Thyroid gland (tissue), 4 donors: Measurements from ENCODE around the gene PSIP1. TPM values are rescaled to one million over a fixed set of nuclear protein-coding genes. Genes with fewer than 3 reads are reported as not detected.

Experiments
- DNase-seq, 2 donors: peaks; one replicate each; pipeline ENCODE4 v3.0.0-alpha.2; 2019
- H3K27ac ChIP-seq, 3 donors: fragments of 200-600 bp; sonication (generic); 1 replicate in 2 of 3; 2 replicates in 1 of 3; pipeline ENCODE4 v1.5.1; 2016 to 2019; ENCODE audit warnings: mild to moderate bottlenecking in 1 of 3, moderate library complexity in 1 of 3
- H3K27me3 ChIP-seq: fragments of 200-600 bp; sonication (generic); one replicate; pipeline ENCODE4 v1.5.1; 2019
- H3K36me3 ChIP-seq, 2 donors: fragments of 200-600 bp; sonication (generic); one replicate each; pipeline ENCODE4 v1.5.1; 2016 to 2019
- H3K4me1 ChIP-seq, 2 donors: fragments of 200-600 bp; sonication (generic); one replicate each; pipeline ENCODE4 v1.5.1; 2017 to 2019
- H3K4me3 ChIP-seq, 3 donors: fragments of 200-600 bp; sonication (generic); replicated peaks in 1 of 3; 1 replicate in 2 of 3; 2 replicates in 1 of 3; pipeline ENCODE4 v1.5.1; 2016; ENCODE audit warnings: mild to moderate bottlenecking in 1 of 3
- H3K9me3 ChIP-seq: fragments of 200-600 bp; sonication (generic); one replicate; pipeline ENCODE4 v1.5.1; 2017
- CTCF ChIP-seq, 6 experiments: fragments of 200-600 bp in 3 of 6; fragments of 450-650 bp in 3 of 6; sonication (generic) in 3 of 6; IDR thresholded peaks; one replicate each; pipeline ENCODE4 v1.5.1; 2016 to 2019; ENCODE audit warnings: antibody characterized with exemption in 6 of 6, mild to moderate bottlenecking in 2 of 6, inconsistent platforms in 1 of 6, moderate library complexity in 1 of 6
- POLR2A ChIP-seq, 2 donors: fragments of 450-650 bp; IDR thresholded peaks; one replicate each; pipeline ENCODE4 v1.6.1; 2017; ENCODE audit warnings: antibody characterized with exemption in 2 of 2, mild to moderate bottlenecking in 2 of 2, moderate library complexity in 1 of 2
- whole genome bisulfite sequencing, 2 donors: methylation state at CpG; one replicate each; pipeline ENCODE4 v1.1.5; 2017; 5-methylcytosine and 5-hydroxymethylcytosine counted together
- intact Hi-C: fragments of 100-400 bp; cut with DNase I; formaldehyde crosslinking; loops from one replicate; pipeline ENCODE4 v1.15.1; 2023
- total RNA-seq, 4 donors: library from RNA; depleted of rRNA; stranded (reverse); fragments of >200 nt; gene quantifications; one replicate each; pipeline ENCODE4 v1.2.3, GENCODE V29; 2016

Gene PSIP1
- total RNA-seq, 4 donors from 2014 or later = 52.9 to 103 (median 62.7) TPM

GRCh38 chr9:15513335-15513734, 2.6 kb upstream of the PSIP1 start:
- H3K27ac ChIP-seq = no peak overlapping the region
- intact Hi-C loops = no loop called here
- H3K4me1 ChIP-seq = peaks cover 4 to 10% of the 10 kb centered on the region in 2 donors
- no peaks in the 10 kb centered on the region for H3K27me3 ChIP-seq
- H3K36me3 ChIP-seq = no peaks in the 10 kb centered on the region
- no peak for DNase-seq
- TF ChIP-seq CTCF (IDR thresholded peaks at IDR 0.05) (no peak), POLR2A (IDR thresholded peaks at IDR 0.05) (no peak)
- no peak overlapping the region for H3K4me3 ChIP-seq
- WGBS, 2 donors = 57 to 80% methylated on average over 1 of the region's 1 CpG
- H3K9me3 ChIP-seq = no peaks in the 10 kb centered on the region

GRCh38 chr9:15512889-15513288, 2.1 kb upstream of the PSIP1 start:
- peaks cover 4 to 10% of the 10 kb centered on the region in 2 donors for H3K4me1 ChIP-seq
- 63 to 64% methylated on average over 3 of the region's 3 CpGs for WGBS, 2 donors
- intact Hi-C loops = no loop called here
- H3K27ac ChIP-seq = no peak overlapping the region
- H3K9me3 ChIP-seq = no peaks in the 10 kb centered on the region
- no peaks in the 10 kb centered on the region for H3K36me3 ChIP-seq
- no peak for DNase-seq
- H3K27me3 ChIP-seq = no peaks in the 10 kb centered on the region
- no peak overlapping the region for H3K4me3 ChIP-seq
- TF ChIP-seq POLR2A (IDR thresholded peaks at IDR 0.05) = no peak
- no peak for TF ChIP-seq CTCF (IDR thresholded peaks at IDR 0.05)

- TF ChIP-seq CTCF (IDR thresholded peaks at IDR 0.05) = no peak
- TF ChIP-seq POLR2A (IDR thresholded peaks at IDR 0.05) = no peak
- Histone ChIP-seq H3K4me1 (peaks cover 4 to 10% of the 10 kb centered on the region in 2 donors), H3K9me3 (no peaks in the 10 kb centered on the region), H3K27ac (no peak overlapping the region), H3K36me3 (no peaks in the 10 kb centered on the region), H3K27me3 (no peaks in the 10 kb centered on the region), H3K4me3 (no peak overlapping the region)
- 90 to 95% methylated on average over 1 of the region's 1 CpG for WGBS, 2 donors
- intact Hi-C loops = no loop called here
- DNase-seq = no peak
Observed at GRCh38 chr9:15512204-15512603, 1.4 kb upstream of the PSIP1 start.

GRCh38 chr9:15509931-15510788, 610 bp downstream of the PSIP1 start:
- peak overlapping the region; percentile 69 to 86 (median 86) for H3K4me3 ChIP-seq
- intact Hi-C loops = no loop called here
- TF ChIP-seq POLR2A (IDR thresholded peaks at IDR 0.05) = no peak
- TF ChIP-seq CTCF (IDR thresholded peaks at IDR 0.05) = no peak
- WGBS, 2 donors = 2% methylated on average over 19 to 58 of the region's 76 CpGs
- peak; percentile 38 to 55 for DNase-seq
- H3K36me3 ChIP-seq = peaks cover 0 to 6% of the 10 kb centered on the region in 2 donors
- peaks cover 4 to 10% of the 10 kb centered on the region in 2 donors for H3K4me1 ChIP-seq
- H3K27me3 ChIP-seq = no peaks in the 10 kb centered on the region
- no peaks in the 10 kb centered on the region for H3K9me3 ChIP-seq
- H3K27ac ChIP-seq = peak overlapping the region; percentile 82 to 96 (median 88)

GRCh38 chr9:15505921-15506320, 4.8 kb downstream of the PSIP1 start:
- H3K4me3 ChIP-seq = no peak overlapping the region
- peaks cover 4 to 10% of the 10 kb centered on the region in 2 donors for H3K4me1 ChIP-seq
- H3K9me3 ChIP-seq = no peaks in the 10 kb centered on the region
- intact Hi-C loops = no loop called here
- DNase-seq = no peak
- 95 to 98% methylated on average over 3 of the region's 3 CpGs for WGBS, 2 donors
- H3K27me3 ChIP-seq = no peaks in the 10 kb centered on the region
- TF ChIP-seq POLR2A (IDR thresholded peaks at IDR 0.05) = no peak
- no peak for TF ChIP-seq CTCF (IDR thresholded peaks at IDR 0.05)
- H3K36me3 ChIP-seq = peaks cover 0 to 6% of the 10 kb centered on the region in 2 donors
- H3K27ac ChIP-seq = no peak overlapping the region
